WTC11 (cell line): ENCODE data around the gene CREB3L1. TPM values are rescaled to one million over a fixed set of nuclear protein-coding genes. Genes with fewer than 3 reads are reported as not detected.

Experiments used
- PRRX2 ChIP-seq: fragments of 250-450 bp; sonication (Bioruptor Pico); IDR thresholded peaks from 2 replicates; pipeline ENCODE4 v1.8.0; 2021; ENCODE audit warnings: mild to moderate bottlenecking
- RELA ChIP-seq: sonication (generic); formaldehyde crosslinking; IDR thresholded peaks from 2 replicates; pipeline ENCODE4 v1.8.1; 2022; ENCODE audit warnings: missing genetic modification reagents, mild to moderate bottlenecking, borderline replicate concordance
- TP53 ChIP-seq: sonication (generic); formaldehyde crosslinking; IDR thresholded peaks from 2 replicates; pipeline ENCODE4 v1.8.1; 2023; ENCODE audit warnings: mild to moderate bottlenecking, missing genetic modification reagents
- ZNF232 ChIP-seq: sonication (generic); formaldehyde crosslinking; IDR thresholded peaks from 2 replicates; pipeline ENCODE4 v1.8.0; 2022; ENCODE audit warnings: mild to moderate bottlenecking, missing genetic modification reagents
- total RNA-seq: library from RNA; stranded (reverse); gene quantifications from 3 replicates; pipeline ENCODE4 v1.2.3, GENCODE V29; 2021
- TF ChIP-seq, protein P1 (sequence below): sonication (generic); formaldehyde crosslinking; IDR thresholded peaks from 2 replicates; pipeline ENCODE4 v1.8.1; 2023; ENCODE audit warnings: mild to moderate bottlenecking, missing genetic modification reagents, borderline replicate concordance
- TF ChIP-seq, protein P2 (sequence below): sonication (generic); formaldehyde crosslinking; IDR thresholded peaks from 2 replicates; pipeline ENCODE4 v1.8.0; 2023; ENCODE audit warnings: mild to moderate bottlenecking, missing genetic modification reagents
- TF ChIP-seq, protein P3 (sequence below): sonication (generic); formaldehyde crosslinking; conservative IDR thresholded peaks from 2 replicates; pipeline ENCODE4 v1.8.1; 2023; ENCODE audit warnings: mild to moderate bottlenecking, low read depth, missing genetic modification reagents, moderate library complexity
- TF ChIP-seq, protein P4 (sequence below): sonication (generic); formaldehyde crosslinking; IDR thresholded peaks from 2 replicates; pipeline ENCODE4 v1.8.0; 2022; ENCODE audit warnings: missing genetic modification reagents
- TF ChIP-seq, protein P5 (sequence below): fragments of 250-450 bp; sonication (Bioruptor Pico); IDR thresholded peaks from 2 replicates; pipeline ENCODE4 v2.1.2; 2022; ENCODE audit warnings: mild to moderate bottlenecking, moderate library complexity
- TF ChIP-seq, protein P6 (sequence below): sonication (generic); formaldehyde crosslinking; IDR thresholded peaks from 2 replicates; pipeline ENCODE4 v1.8.1; 2022; ENCODE audit warnings: low read depth, missing genetic modification reagents, borderline replicate concordance
- TF ChIP-seq, protein P7 (sequence below): sonication (generic); formaldehyde crosslinking; IDR thresholded peaks from 2 replicates; pipeline ENCODE4 v1.8.0; 2022; ENCODE audit warnings: mild to moderate bottlenecking, missing genetic modification reagents
- TF ChIP-seq, protein P8 (sequence below): fragments of 250-450 bp; sonication (Bioruptor Pico); IDR thresholded peaks from 2 replicates; pipeline ENCODE4 v1.9.0; 2021; ENCODE audit warnings: moderate library complexity, mild to moderate bottlenecking, inconsistent platforms, borderline replicate concordance
- TF ChIP-seq, protein P9 (sequence below): sonication (generic); formaldehyde crosslinking; IDR thresholded peaks from 2 replicates; pipeline ENCODE4 v1.8.1; 2022; ENCODE audit warnings: mild to moderate bottlenecking, moderate library complexity, missing genetic modification reagents

Gene CREB3L1
- total RNA-seq, 1 experiment from 2014 or later, result 10.9 TPM

DNA sequence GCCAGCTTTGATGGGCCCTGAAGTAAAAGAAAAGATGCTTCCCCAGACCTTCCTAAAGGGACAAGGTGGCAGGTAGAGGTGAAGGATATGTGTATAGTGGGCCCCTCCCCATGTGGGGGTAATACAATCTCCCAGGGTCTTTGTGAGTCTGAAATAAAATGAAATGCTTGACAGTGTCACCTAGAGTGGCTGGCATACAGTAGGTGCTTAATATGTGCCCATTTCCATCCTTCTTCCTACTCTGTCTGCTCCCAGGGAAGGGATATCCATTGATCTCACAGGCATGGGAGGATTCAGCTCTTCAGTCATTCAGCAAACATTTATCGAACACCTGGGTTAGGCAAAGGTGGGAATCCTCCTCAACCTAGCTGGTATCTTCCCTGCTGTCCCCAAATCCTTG is 6.1 kb upstream of the CREB3L1 start (continued):
- TF ChIP-seq, protein P1, sequence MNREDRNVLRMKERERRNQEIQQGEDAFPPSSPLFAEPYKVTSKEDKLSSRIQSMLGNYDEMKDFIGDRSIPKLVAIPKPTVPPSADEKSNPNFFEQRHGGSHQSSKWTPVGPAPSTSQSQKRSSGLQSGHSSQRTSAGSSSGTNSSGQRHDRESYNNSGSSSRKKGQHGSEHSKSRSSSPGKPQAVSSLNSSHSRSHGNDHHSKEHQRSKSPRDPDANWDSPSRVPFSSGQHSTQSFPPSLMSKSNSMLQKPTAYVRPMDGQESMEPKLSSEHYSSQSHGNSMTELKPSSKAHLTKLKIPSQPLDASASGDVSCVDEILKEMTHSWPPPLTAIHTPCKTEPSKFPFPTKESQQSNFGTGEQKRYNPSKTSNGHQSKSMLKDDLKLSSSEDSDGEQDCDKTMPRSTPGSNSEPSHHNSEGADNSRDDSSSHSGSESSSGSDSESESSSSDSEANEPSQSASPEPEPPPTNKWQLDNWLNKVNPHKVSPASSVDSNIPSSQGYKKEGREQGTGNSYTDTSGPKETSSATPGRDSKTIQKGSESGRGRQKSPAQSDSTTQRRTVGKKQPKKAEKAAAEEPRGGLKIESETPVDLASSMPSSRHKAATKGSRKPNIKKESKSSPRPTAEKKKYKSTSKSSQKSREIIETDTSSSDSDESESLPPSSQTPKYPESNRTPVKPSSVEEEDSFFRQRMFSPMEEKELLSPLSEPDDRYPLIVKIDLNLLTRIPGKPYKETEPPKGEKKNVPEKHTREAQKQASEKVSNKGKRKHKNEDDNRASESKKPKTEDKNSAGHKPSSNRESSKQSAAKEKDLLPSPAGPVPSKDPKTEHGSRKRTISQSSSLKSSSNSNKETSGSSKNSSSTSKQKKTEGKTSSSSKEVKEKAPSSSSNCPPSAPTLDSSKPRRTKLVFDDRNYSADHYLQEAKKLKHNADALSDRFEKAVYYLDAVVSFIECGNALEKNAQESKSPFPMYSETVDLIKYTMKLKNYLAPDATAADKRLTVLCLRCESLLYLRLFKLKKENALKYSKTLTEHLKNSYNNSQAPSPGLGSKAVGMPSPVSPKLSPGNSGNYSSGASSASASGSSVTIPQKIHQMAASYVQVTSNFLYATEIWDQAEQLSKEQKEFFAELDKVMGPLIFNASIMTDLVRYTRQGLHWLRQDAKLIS, result no peak
- TF ChIP-seq, protein P2, sequence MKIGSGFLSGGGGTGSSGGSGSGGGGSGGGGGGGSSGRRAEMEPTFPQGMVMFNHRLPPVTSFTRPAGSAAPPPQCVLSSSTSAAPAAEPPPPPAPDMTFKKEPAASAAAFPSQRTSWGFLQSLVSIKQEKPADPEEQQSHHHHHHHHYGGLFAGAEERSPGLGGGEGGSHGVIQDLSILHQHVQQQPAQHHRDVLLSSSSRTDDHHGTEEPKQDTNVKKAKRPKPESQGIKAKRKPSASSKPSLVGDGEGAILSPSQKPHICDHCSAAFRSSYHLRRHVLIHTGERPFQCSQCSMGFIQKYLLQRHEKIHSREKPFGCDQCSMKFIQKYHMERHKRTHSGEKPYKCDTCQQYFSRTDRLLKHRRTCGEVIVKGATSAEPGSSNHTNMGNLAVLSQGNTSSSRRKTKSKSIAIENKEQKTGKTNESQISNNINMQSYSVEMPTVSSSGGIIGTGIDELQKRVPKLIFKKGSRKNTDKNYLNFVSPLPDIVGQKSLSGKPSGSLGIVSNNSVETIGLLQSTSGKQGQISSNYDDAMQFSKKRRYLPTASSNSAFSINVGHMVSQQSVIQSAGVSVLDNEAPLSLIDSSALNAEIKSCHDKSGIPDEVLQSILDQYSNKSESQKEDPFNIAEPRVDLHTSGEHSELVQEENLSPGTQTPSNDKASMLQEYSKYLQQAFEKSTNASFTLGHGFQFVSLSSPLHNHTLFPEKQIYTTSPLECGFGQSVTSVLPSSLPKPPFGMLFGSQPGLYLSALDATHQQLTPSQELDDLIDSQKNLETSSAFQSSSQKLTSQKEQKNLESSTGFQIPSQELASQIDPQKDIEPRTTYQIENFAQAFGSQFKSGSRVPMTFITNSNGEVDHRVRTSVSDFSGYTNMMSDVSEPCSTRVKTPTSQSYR (CRISPR knock-in tag), result no peak
- TF ChIP-seq ZNF232 (CRISPR knock-in tag) (no peak), PRRX2 (CRISPR knock-in tag) (no peak), RELA (CRISPR knock-in tag) (no peak), TP53 (CRISPR knock-in tag) (no peak)
- TF ChIP-seq, protein P3, sequence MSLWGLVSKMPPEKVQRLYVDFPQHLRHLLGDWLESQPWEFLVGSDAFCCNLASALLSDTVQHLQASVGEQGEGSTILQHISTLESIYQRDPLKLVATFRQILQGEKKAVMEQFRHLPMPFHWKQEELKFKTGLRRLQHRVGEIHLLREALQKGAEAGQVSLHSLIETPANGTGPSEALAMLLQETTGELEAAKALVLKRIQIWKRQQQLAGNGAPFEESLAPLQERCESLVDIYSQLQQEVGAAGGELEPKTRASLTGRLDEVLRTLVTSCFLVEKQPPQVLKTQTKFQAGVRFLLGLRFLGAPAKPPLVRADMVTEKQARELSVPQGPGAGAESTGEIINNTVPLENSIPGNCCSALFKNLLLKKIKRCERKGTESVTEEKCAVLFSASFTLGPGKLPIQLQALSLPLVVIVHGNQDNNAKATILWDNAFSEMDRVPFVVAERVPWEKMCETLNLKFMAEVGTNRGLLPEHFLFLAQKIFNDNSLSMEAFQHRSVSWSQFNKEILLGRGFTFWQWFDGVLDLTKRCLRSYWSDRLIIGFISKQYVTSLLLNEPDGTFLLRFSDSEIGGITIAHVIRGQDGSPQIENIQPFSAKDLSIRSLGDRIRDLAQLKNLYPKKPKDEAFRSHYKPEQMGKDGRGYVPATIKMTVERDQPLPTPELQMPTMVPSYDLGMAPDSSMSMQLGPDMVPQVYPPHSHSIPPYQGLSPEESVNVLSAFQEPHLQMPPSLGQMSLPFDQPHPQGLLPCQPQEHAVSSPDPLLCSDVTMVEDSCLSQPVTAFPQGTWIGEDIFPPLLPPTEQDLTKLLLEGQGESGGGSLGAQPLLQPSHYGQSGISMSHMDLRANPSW, result no peak
- TF ChIP-seq, protein P4, sequence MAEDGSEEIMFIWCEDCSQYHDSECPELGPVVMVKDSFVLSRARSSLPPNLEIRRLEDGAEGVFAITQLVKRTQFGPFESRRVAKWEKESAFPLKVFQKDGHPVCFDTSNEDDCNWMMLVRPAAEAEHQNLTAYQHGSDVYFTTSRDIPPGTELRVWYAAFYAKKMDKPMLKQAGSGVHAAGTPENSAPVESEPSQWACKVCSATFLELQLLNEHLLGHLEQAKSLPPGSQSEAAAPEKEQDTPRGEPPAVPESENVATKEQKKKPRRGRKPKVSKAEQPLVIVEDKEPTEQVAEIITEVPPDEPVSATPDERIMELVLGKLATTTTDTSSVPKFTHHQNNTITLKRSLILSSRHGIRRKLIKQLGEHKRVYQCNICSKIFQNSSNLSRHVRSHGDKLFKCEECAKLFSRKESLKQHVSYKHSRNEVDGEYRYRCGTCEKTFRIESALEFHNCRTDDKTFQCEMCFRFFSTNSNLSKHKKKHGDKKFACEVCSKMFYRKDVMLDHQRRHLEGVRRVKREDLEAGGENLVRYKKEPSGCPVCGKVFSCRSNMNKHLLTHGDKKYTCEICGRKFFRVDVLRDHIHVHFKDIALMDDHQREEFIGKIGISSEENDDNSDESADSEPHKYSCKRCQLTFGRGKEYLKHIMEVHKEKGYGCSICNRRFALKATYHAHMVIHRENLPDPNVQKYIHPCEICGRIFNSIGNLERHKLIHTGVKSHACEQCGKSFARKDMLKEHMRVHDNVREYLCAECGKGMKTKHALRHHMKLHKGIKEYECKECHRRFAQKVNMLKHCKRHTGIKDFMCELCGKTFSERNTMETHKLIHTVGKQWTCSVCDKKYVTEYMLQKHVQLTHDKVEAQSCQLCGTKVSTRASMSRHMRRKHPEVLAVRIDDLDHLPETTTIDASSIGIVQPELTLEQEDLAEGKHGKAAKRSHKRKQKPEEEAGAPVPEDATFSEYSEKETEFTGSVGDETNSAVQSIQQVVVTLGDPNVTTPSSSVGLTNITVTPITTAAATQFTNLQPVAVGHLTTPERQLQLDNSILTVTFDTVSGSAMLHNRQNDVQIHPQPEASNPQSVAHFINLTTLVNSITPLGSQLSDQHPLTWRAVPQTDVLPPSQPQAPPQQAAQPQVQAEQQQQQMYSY (CRISPR knock-in tag), result no peak
- TF ChIP-seq, protein P5, sequence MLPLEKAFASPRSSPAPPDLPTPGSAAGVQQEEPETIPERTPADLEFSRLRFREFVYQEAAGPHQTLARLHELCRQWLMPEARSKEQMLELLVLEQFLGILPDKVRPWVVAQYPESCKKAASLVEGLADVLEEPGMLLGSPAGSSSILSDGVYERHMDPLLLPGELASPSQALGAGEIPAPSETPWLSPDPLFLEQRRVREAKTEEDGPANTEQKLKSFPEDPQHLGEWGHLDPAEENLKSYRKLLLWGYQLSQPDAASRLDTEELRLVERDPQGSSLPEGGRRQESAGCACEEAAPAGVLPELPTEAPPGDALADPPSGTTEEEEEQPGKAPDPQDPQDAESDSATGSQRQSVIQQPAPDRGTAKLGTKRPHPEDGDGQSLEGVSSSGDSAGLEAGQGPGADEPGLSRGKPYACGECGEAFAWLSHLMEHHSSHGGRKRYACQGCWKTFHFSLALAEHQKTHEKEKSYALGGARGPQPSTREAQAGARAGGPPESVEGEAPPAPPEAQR, result no peak
- TF ChIP-seq, protein P6, sequence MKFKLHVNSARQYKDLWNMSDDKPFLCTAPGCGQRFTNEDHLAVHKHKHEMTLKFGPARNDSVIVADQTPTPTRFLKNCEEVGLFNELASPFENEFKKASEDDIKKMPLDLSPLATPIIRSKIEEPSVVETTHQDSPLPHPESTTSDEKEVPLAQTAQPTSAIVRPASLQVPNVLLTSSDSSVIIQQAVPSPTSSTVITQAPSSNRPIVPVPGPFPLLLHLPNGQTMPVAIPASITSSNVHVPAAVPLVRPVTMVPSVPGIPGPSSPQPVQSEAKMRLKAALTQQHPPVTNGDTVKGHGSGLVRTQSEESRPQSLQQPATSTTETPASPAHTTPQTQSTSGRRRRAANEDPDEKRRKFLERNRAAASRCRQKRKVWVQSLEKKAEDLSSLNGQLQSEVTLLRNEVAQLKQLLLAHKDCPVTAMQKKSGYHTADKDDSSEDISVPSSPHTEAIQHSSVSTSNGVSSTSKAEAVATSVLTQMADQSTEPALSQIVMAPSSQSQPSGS (CRISPR knock-in tag), result no peak
- TF ChIP-seq, protein P7, sequence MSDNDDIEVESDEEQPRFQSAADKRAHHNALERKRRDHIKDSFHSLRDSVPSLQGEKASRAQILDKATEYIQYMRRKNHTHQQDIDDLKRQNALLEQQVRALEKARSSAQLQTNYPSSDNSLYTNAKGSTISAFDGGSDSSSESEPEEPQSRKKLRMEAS (CRISPR knock-in tag), result no peak
- TF ChIP-seq, protein P8, sequence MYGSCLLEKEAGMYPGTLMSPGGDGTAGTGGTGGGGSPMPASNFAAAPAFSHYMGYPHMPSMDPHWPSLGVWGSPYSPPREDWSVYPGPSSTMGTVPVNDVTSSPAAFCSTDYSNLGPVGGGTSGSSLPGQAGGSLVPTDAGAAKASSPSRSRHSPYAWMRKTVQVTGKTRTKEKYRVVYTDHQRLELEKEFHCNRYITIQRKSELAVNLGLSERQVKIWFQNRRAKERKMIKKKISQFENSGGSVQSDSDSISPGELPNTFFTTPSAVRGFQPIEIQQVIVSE (CRISPR knock-in tag), result no peak
- TF ChIP-seq, protein P9, sequence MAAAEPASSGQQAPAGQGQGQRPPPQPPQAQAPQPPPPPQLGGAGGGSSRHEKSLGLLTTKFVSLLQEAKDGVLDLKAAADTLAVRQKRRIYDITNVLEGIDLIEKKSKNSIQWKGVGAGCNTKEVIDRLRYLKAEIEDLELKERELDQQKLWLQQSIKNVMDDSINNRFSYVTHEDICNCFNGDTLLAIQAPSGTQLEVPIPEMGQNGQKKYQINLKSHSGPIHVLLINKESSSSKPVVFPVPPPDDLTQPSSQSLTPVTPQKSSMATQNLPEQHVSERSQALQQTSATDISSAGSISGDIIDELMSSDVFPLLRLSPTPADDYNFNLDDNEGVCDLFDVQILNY (CRISPR knock-in tag), result no peak
